Measurements from ENCODE around the gene LRMDA. TPM values are rescaled to one million over a fixed set of nuclear protein-coding genes. Genes with fewer than 3 reads are reported as not detected.

The LRMDA gene
- total RNA-seq, 2 experiments from 2014 or later: not detected

- no peak overlapping the region for H3K27ac Mint-ChIP-seq
- POLR2A ChIA-PET: no interaction called here
- no peaks in the 10 kb centered on the region for H3K9me3 Mint-ChIP-seq
- peaks cover 8% of the 10 kb centered on the region for H3K27me3 Mint-ChIP-seq
- H3K4me1 Mint-ChIP-seq: no peaks in the 10 kb centered on the region
- H3K4me3 Mint-ChIP-seq: no peak overlapping the region
- ATAC-seq (ENCODE audit: low read depth) (no peak), DNase-seq (no peak)
- no peaks in the 10 kb centered on the region for H3K36me3 Mint-ChIP-seq
These were observed 407.6 kb downstream of the LRMDA start for GRCh38 chr10:75839020-75839419.

GRCh38 chr10:75841266-75841665 is 409.8 kb downstream of the LRMDA start:
- no peak for ATAC-seq (ENCODE audit: low read depth)
- Mint-ChIP-seq H3K9me3 (no peaks in the 10 kb centered on the region), H3K4me3 (no peak overlapping the region)

GRCh38 chr10:75845176-75845947 is 413.9 kb downstream of the LRMDA start:
- ATAC-seq (ENCODE audit: low read depth) (no peak), DNase-seq (no peak)
- H3K27me3 Mint-ChIP-seq: peaks cover 4% of the 10 kb centered on the region
- no peaks in the 10 kb centered on the region for H3K4me1 Mint-ChIP-seq
- H3K9me3 Mint-ChIP-seq: no peaks in the 10 kb centered on the region
- POLR2A ChIA-PET: no interaction called here
- H3K27ac Mint-ChIP-seq: no peak overlapping the region
- no peak overlapping the region for H3K4me3 Mint-ChIP-seq
- H3K36me3 Mint-ChIP-seq: no peaks in the 10 kb centered on the region

More at GRCh38 chr10:75841266-75841665, 409.8 kb downstream of the LRMDA start:
- H3K27me3 Mint-ChIP-seq: peaks cover 4% of the 10 kb centered on the region
- no peak for DNase-seq
- POLR2A ChIA-PET: no interaction called here
- no peaks in the 10 kb centered on the region for H3K36me3 Mint-ChIP-seq
- no peak overlapping the region for H3K27ac Mint-ChIP-seq
- H3K4me1 Mint-ChIP-seq: no peaks in the 10 kb centered on the region

GRCh38 chr10:75847477-75847876 is 416.1 kb downstream of the LRMDA start:
- H3K36me3 Mint-ChIP-seq: no peaks in the 10 kb centered on the region
- no peak overlapping the region for H3K4me3 Mint-ChIP-seq
- no peak overlapping the region for H3K27ac Mint-ChIP-seq
- POLR2A ChIA-PET: no interaction called here
- H3K9me3 Mint-ChIP-seq: no peaks in the 10 kb centered on the region
- ATAC-seq (ENCODE audit: low read depth) (no peak), DNase-seq (no peak)
- peaks cover 4% of the 10 kb centered on the region for H3K27me3 Mint-ChIP-seq
- no peaks in the 10 kb centered on the region for H3K4me1 Mint-ChIP-seq

- no peak overlapping the region for H3K4me3 Mint-ChIP-seq
- no peaks in the 10 kb centered on the region for H3K36me3 Mint-ChIP-seq
These were observed 420.3 kb downstream of the LRMDA start for GRCh38 chr10:75851580-75852345.

GRCh38 chr10:75852851-75853484 is 421.5 kb downstream of the LRMDA start:
- Mint-ChIP-seq H3K4me3 (no peak overlapping the region), H3K27me3 (peaks cover under 1% of the 10 kb centered on the region), H3K36me3 (no peaks in the 10 kb centered on the region), H3K9me3 (no peaks in the 10 kb centered on the region), H3K4me1 (no peaks in the 10 kb centered on the region), H3K27ac (no peak overlapping the region)
- DNase-seq: no peak
- POLR2A ChIA-PET: no interaction called here
- ATAC-seq (ENCODE audit: low read depth): no peak

More at GRCh38 chr10:75851580-75852345, 420.3 kb downstream of the LRMDA start:
- no peak for ATAC-seq (ENCODE audit: low read depth)
- H3K27ac Mint-ChIP-seq: no peak overlapping the region
- POLR2A ChIA-PET: no interaction called here
- H3K9me3 Mint-ChIP-seq: no peaks in the 10 kb centered on the region
- no peaks in the 10 kb centered on the region for H3K4me1 Mint-ChIP-seq
- DNase-seq: no peak
- peaks cover 3% of the 10 kb centered on the region for H3K27me3 Mint-ChIP-seq

- H3K9me3 Mint-ChIP-seq: no peaks in the 10 kb centered on the region
- H3K4me1 Mint-ChIP-seq: no peaks in the 10 kb centered on the region
- no peak for DNase-seq
- no peaks in the 10 kb centered on the region for H3K27me3 Mint-ChIP-seq
- H3K27ac Mint-ChIP-seq: no peak overlapping the region
- H3K4me3 Mint-ChIP-seq: no peak overlapping the region
- no peak for ATAC-seq (ENCODE audit: low read depth)
- POLR2A ChIA-PET: no interaction called here
- no peaks in the 10 kb centered on the region for H3K36me3 Mint-ChIP-seq
These were observed 425.9 kb downstream of the LRMDA start for GRCh38 chr10:75857269-75857846.

GRCh38 chr10:75857896-75858295 is 426.5 kb downstream of the LRMDA start:
- DNase-seq (no peak), ATAC-seq (ENCODE audit: low read depth) (no peak)
- Mint-ChIP-seq H3K4me3 (no peak overlapping the region), H3K9me3 (no peaks in the 10 kb centered on the region), H3K4me1 (no peaks in the 10 kb centered on the region), H3K36me3 (no peaks in the 10 kb centered on the region), H3K27me3 (no peaks in the 10 kb centered on the region), H3K27ac (no peak overlapping the region)
- POLR2A ChIA-PET: no interaction called here

- no peak for DNase-seq
These were observed 426.9 kb downstream of the LRMDA start for GRCh38 chr10:75858339-75858738.

GRCh38 chr10:75859141-75859540 is 427.7 kb downstream of the LRMDA start:
- H3K36me3 Mint-ChIP-seq: no peaks in the 10 kb centered on the region
- H3K9me3 Mint-ChIP-seq: no peaks in the 10 kb centered on the region
- H3K27me3 Mint-ChIP-seq: no peaks in the 10 kb centered on the region
- no peak overlapping the region for H3K4me3 Mint-ChIP-seq
- ATAC-seq (ENCODE audit: low read depth): no peak
- POLR2A ChIA-PET: no interaction called here
- H3K4me1 Mint-ChIP-seq: no peaks in the 10 kb centered on the region
- H3K27ac Mint-ChIP-seq: no peak overlapping the region
- no peak for DNase-seq

More at GRCh38 chr10:75858339-75858738, 426.9 kb downstream of the LRMDA start:
- no peaks in the 10 kb centered on the region for H3K4me1 Mint-ChIP-seq
- no peak overlapping the region for H3K4me3 Mint-ChIP-seq
- POLR2A ChIA-PET: no interaction called here
- no peak for ATAC-seq (ENCODE audit: low read depth)
- H3K9me3 Mint-ChIP-seq: no peaks in the 10 kb centered on the region
- no peaks in the 10 kb centered on the region for H3K36me3 Mint-ChIP-seq
- no peak overlapping the region for H3K27ac Mint-ChIP-seq
- H3K27me3 Mint-ChIP-seq: no peaks in the 10 kb centered on the region

GRCh38 chr10:75860009-75860408 is 428.6 kb downstream of the LRMDA start:
- POLR2A ChIA-PET: no interaction called here
- H3K27ac Mint-ChIP-seq: no peak overlapping the region

GRCh38 chr10:75861582-75861981 is 430.2 kb downstream of the LRMDA start:
- Mint-ChIP-seq H3K27ac (no peak overlapping the region), H3K4me3 (no peak overlapping the region), H3K36me3 (no peaks in the 10 kb centered on the region), H3K4me1 (no peaks in the 10 kb centered on the region), H3K9me3 (no peaks in the 10 kb centered on the region), H3K27me3 (no peaks in the 10 kb centered on the region)
- DNase-seq: no peak
- POLR2A ChIA-PET: no interaction called here
- ATAC-seq (ENCODE audit: low read depth): no peak

More at GRCh38 chr10:75860009-75860408, 428.6 kb downstream of the LRMDA start:
- Mint-ChIP-seq H3K36me3 (no peaks in the 10 kb centered on the region), H3K9me3 (no peaks in the 10 kb centered on the region), H3K4me1 (no peaks in the 10 kb centered on the region), H3K4me3 (no peak overlapping the region), H3K27me3 (no peaks in the 10 kb centered on the region)
- DNase-seq: no peak
- no peak for ATAC-seq (ENCODE audit: low read depth)

- DNase-seq (no peak), ATAC-seq (ENCODE audit: low read depth) (no peak)
- POLR2A ChIA-PET: no interaction called here
- H3K4me3 Mint-ChIP-seq: no peak overlapping the region
- H3K27ac Mint-ChIP-seq: no peak overlapping the region
- H3K27me3 Mint-ChIP-seq: no peaks in the 10 kb centered on the region
- H3K9me3 Mint-ChIP-seq: no peaks in the 10 kb centered on the region
- no peaks in the 10 kb centered on the region for H3K4me1 Mint-ChIP-seq
- H3K36me3 Mint-ChIP-seq: no peaks in the 10 kb centered on the region
These were observed 431.5 kb downstream of the LRMDA start for GRCh38 chr10:75862935-75863334.
